Measurements from ENCODE around the gene RAD51B.

Gene RAD51B

DNA sequence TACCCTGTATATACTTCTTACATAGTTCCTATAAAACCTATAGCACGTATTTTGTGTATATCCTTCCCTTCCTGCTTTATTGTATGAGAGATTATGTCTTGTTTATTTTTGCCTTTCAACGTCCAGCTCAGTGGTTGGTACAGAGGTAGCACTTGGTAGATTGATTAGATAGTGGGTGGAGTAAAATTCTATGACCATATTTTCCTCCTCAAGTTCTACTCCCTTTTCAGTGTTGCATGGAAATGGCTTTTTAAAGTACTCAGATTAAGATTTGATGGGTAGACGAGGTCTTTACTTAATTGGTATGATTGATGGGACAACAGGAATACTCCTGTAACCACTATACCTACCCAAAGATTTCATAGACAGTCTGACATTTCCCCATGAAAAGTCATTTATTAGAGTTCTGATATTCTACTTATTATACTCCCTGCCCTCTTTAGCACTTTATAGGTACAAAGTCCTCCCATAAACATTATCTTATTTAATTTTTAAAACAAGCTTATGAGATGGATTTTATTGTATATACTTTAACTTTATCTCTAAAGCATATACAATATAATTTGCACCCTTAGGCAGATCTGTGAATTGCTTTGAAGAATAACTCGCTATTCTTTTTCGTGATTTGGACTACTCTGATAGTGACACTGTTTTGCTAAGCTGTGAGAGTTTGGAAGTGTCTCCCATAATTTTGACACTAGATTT is 348.0 kb downstream of the RAD51B start:
- DNase-seq (ENCODE audit: low read depth): no peak
- no peak overlapping the region for H3K4me3 ChIP-seq (replicated peaks; ENCODE audit: low read depth, low read length)
- TF ChIP-seq, protein P1, sequence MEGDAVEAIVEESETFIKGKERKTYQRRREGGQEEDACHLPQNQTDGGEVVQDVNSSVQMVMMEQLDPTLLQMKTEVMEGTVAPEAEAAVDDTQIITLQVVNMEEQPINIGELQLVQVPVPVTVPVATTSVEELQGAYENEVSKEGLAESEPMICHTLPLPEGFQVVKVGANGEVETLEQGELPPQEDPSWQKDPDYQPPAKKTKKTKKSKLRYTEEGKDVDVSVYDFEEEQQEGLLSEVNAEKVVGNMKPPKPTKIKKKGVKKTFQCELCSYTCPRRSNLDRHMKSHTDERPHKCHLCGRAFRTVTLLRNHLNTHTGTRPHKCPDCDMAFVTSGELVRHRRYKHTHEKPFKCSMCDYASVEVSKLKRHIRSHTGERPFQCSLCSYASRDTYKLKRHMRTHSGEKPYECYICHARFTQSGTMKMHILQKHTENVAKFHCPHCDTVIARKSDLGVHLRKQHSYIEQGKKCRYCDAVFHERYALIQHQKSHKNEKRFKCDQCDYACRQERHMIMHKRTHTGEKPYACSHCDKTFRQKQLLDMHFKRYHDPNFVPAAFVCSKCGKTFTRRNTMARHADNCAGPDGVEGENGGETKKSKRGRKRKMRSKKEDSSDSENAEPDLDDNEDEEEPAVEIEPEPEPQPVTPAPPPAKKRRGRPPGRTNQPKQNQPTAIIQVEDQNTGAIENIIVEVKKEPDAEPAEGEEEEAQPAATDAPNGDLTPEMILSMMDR (IDR thresholded peaks at IDR 0.05; ENCODE audit: low read length, missing control alignments): no peak

GRCh38 chr14:68168460-68169109 is 349.0 kb downstream of the RAD51B start:
- TF ChIP-seq, protein P1 (IDR thresholded peaks at IDR 0.05; ENCODE audit: low read length, missing control alignments): no peak
- no peak for DNase-seq (ENCODE audit: low read depth)
- H3K4me3 ChIP-seq (replicated peaks; ENCODE audit: low read depth, low read length): no peak overlapping the region

DNA sequence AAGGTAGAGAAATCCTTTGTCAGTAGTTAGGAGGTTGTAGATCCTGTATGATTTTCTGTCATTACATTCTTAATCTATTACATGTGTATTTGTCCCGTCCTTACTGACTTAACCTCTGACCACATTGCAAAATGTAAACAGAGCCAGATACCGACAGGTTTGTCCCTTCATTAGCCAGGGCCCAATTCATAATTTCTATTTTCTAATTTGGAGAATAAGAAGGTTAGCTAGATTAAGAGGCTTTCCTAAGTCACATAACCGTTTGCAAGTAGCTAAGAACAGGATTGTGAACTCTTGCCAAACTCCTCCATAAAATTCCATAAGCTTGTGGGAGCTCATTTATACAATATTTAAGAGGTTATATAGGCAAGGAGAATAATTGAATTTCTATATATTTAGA is 352.6 kb downstream of the RAD51B start:
- DNase-seq (ENCODE audit: low read depth): no peak
- no peak overlapping the region for H3K4me3 ChIP-seq (replicated peaks; ENCODE audit: low read depth, low read length)
- TF ChIP-seq, protein P1 (IDR thresholded peaks at IDR 0.05; ENCODE audit: low read length, missing control alignments): no peak

- TF ChIP-seq, protein P1 (IDR thresholded peaks at IDR 0.05; ENCODE audit: low read length, missing control alignments): no peak
- no peak for DNase-seq (ENCODE audit: low read depth)
- no peak overlapping the region for H3K4me3 ChIP-seq (replicated peaks; ENCODE audit: low read depth, low read length)
These were observed 353.0 kb downstream of the RAD51B start for GRCh38 chr14:68172627-68173026.

GRCh38 chr14:68173227-68173972 is 353.8 kb downstream of the RAD51B start:
- TF ChIP-seq, protein P1 (IDR thresholded peaks at IDR 0.05; ENCODE audit: low read length, missing control alignments): no peak
- no peak overlapping the region for H3K4me3 ChIP-seq (replicated peaks; ENCODE audit: low read depth, low read length)
- no peak for DNase-seq (ENCODE audit: low read depth)

DNA sequence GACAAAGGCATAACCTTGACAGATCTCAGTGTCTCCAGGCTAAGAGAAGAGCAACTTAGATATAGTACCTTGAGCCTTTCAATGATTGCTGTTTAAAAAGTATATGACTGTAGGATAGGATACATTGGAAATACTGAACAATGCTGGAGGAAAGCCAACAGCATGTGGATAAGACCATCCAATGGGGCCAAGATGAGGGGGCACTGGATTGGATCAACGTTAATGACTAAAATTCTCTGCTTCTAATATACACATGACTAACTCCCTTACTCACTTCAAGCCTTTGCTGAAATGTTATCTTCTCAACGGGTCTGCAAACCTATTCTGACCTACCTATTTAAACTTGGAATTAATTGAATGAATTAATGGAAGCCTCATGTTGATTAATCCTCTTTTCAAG is 354.9 kb downstream of the RAD51B start:
- TF ChIP-seq, protein P1 (IDR thresholded peaks at IDR 0.05; ENCODE audit: low read length, missing control alignments): no peak
- no peak overlapping the region for H3K4me3 ChIP-seq (replicated peaks; ENCODE audit: low read depth, low read length)
- DNase-seq (ENCODE audit: low read depth): no peak
